Naive thymus-derived CD4-positive, alpha-beta T cell (primary cell): ENCODE data around the gene REC114. TPM values are rescaled to one million over a fixed set of nuclear protein-coding genes. Genes with fewer than 3 reads are reported as not detected.

Experiments used
- ATAC-seq: fragments of 150-1000 bp; cut with Tn5 transposase; 2 replicates; pipeline ENCODE4 v1.10.0; 2021; ENCODE audit warnings: mild to moderate bottlenecking, moderate library complexity
- CTCF ChIA-PET: fragments of 350-600 bp; sonication (Branson Sonifier 250); formaldehyde crosslinking; loops from one replicate; lab custom pipeline; 2021; ENCODE audit warnings: antibody characterized with exemption; lab: Charles Lee
- POLR2A ChIA-PET: fragments of 350-600 bp; sonication (Branson Sonifier 250); formaldehyde crosslinking; loops from one replicate; lab custom pipeline; 2021; ENCODE audit warnings: antibody characterized with exemption, inconsistent platforms; lab: Charles Lee
- DNase-seq, 9 donors: peaks; one replicate each; pipeline versions ENCODE4 v3.0.0 to v3.0.0-alpha.2; 2020 to 2022; ENCODE audit warnings: mixed read lengths in 1 of 9
- H3K27ac ChIP-seq: one replicate; pipeline ENCODE4 v1.7.0; 2013; ENCODE audit warnings: mild to moderate bottlenecking, low read depth, low read length, moderate library complexity
- H3K27me3 ChIP-seq, 2 donors: one replicate each; pipeline ENCODE4 v1.7.0; 2013; ENCODE audit warnings: low read length in 2 of 2, mild to moderate bottlenecking in 2 of 2, moderate library complexity in 2 of 2; ENCODE audit not compliant: control insufficient read depth in 2 of 2, insufficient read depth in 2 of 2
- H3K36me3 ChIP-seq, 3 experiments: 1 replicate in 2 of 3; 2 replicates in 1 of 3; pipeline ENCODE4 v1.7.0; 2013; ENCODE audit warnings: low read length in 3 of 3, mild to moderate bottlenecking in 3 of 3, moderate library complexity in 1 of 3; ENCODE audit not compliant: insufficient read depth in 3 of 3, control insufficient read depth in 2 of 3
- H3K4me1 ChIP-seq, 2 donors: one replicate each; pipeline ENCODE4 v1.7.0; 2013; ENCODE audit warnings: low read length in 2 of 2, mild to moderate bottlenecking in 2 of 2, moderate library complexity in 1 of 2; ENCODE audit not compliant: control insufficient read depth in 2 of 2, insufficient read depth in 2 of 2
- H3K4me3 ChIP-seq: 2 replicates; pipeline ENCODE4 v1.7.0; 2013; ENCODE audit warnings: mild to moderate bottlenecking, low read length
- H3K9me3 ChIP-seq, 3 experiments: 1 replicate in 2 of 3; 2 replicates in 1 of 3; pipeline ENCODE4 v1.7.0; 2013; ENCODE audit warnings: low read length in 3 of 3; ENCODE audit not compliant: control insufficient read depth in 2 of 3
- H3K27ac Mint-ChIP-seq, 9 donors: one replicate each; pipeline ENCODE4 v1.8.0; 2020 to 2022; ENCODE audit warnings: mixed read lengths in 9 of 9, mild to moderate bottlenecking in 8 of 9, moderate library complexity in 5 of 9, inconsistent platforms in 2 of 9
- H3K27me3 Mint-ChIP-seq, 5 donors: one replicate each; pipeline ENCODE4 v1.8.0; 2021 to 2022; ENCODE audit warnings: mixed read lengths in 5 of 5, mild to moderate bottlenecking in 1 of 5
- H3K36me3 Mint-ChIP-seq, 5 donors: one replicate each; pipeline ENCODE4 v1.8.0; 2020 to 2022; ENCODE audit warnings: mixed read lengths in 5 of 5, mild to moderate bottlenecking in 3 of 5, inconsistent platforms in 1 of 5
- H3K4me1 Mint-ChIP-seq, 7 donors: one replicate each; pipeline ENCODE4 v1.8.0; 2020 to 2022; ENCODE audit warnings: mixed read lengths in 7 of 7, mild to moderate bottlenecking in 3 of 7, inconsistent platforms in 1 of 7
- H3K4me3 Mint-ChIP-seq, 10 donors: one replicate each; pipeline ENCODE4 v1.8.0; 2020 to 2022; ENCODE audit warnings: mild to moderate bottlenecking in 10 of 10, mixed read lengths in 10 of 10, moderate library complexity in 6 of 10, inconsistent platforms in 2 of 10
- H3K9me3 Mint-ChIP-seq, 11 donors: one replicate each; pipeline ENCODE4 v1.8.0; 2020 to 2022; ENCODE audit warnings: mixed read lengths in 11 of 11, mild to moderate bottlenecking in 4 of 11, inconsistent platforms in 1 of 11, moderate library complexity in 1 of 11
- intact Hi-C, 2 donors: fragments of 100-400 bp; cut with micrococcal nuclease; formaldehyde crosslinking; loops; one replicate each; pipeline ENCODE4 v1.15.1; 2023
- polyA plus RNA-seq, 2 donors: library from polyadenylated mRNA; unstranded; fragments of 300-500 nt; fragmentation: Illumina TruSeq; gene quantifications; one replicate each; pipeline ENCODE4 v1.2.3, GENCODE V29; 2021
- total RNA-seq, 6 experiments: library from RNA in 5 of 6; stranded (reverse) in 5 of 6; gene quantifications; 1 replicate in 5 of 6; 2 replicates in 1 of 6; pipeline ENCODE4 v1.2.3 and lab custom pipeline; 2021 to 2026

REC114 gene
- total and polyA plus RNA-seq, 7 experiments from 2014 or later, result not detected

DNA sequence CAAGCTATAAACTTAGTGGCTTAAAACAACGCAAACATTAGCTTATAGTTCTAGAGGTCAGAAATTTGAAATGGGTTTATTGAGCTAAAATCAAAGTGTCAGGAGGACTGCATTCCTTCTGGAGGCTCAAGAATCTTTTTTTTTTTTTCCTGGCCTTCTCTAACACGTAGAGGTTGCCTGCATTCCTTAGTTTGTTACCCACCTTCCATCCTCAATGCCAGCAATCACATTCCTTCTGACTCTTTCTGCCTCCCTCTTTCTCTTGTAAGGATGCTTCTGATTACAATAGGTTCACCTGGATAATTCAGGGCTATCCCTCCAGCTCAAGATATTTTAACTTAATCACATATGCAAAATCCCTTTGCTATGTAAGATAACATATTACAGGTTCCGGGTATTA is 24.8 kb downstream of the REC114 start:
- no peaks in the 10 kb centered on the region for H3K27me3 ChIP-seq
- ATAC-seq (no peak), DNase-seq (no peak)
- H3K27ac ChIP-seq, result no peak overlapping the region
- H3K4me1 Mint-ChIP-seq, result no peaks in the 10 kb centered on the region
- CTCF ChIA-PET, result no interaction called here
- POLR2A ChIA-PET, result interaction anchor here (0.5 to 0.6 kb wide), 2 partner anchors 8 to 11 kb away, joined by 3 read pairs; no protein-coding TSS in a partner anchor
- H3K36me3 Mint-ChIP-seq, result no peaks in the 10 kb centered on the region
- peaks cover 0 to 5% (median 0%) of the 10 kb centered on the region in 11 donors for H3K9me3 Mint-ChIP-seq
- H3K4me3 ChIP-seq, result no peak overlapping the region
- no peaks in the 10 kb centered on the region for H3K9me3 ChIP-seq
- H3K4me3 Mint-ChIP-seq, result no peak overlapping the region
- peaks cover 30 to 53% (median 38%) of the 10 kb centered on the region in 5 donors for H3K27me3 Mint-ChIP-seq
- H3K27ac Mint-ChIP-seq, result no peak overlapping the region
- no peaks in the 10 kb centered on the region for H3K36me3 ChIP-seq
- H3K4me1 ChIP-seq, result no peaks in the 10 kb centered on the region
- intact Hi-C loops, result no loop called here

GRCh38 chr15:73474785-73475184 is 31.8 kb downstream of the REC114 start:
- Histone ChIP-seq H3K27me3 (no peaks in the 10 kb centered on the region), H3K27ac (no peak overlapping the region), H3K9me3 (no peaks in the 10 kb centered on the region), H3K36me3 (no peaks in the 10 kb centered on the region), H3K4me1 (no peaks in the 10 kb centered on the region), H3K4me3 (no peak overlapping the region)
- ChIA-PET CTCF (no interaction called here), POLR2A (no interaction called here)
- intact Hi-C loops, result no loop called here
- peaks cover 27 to 53% (median 45%) of the 10 kb centered on the region in 5 donors for H3K27me3 Mint-ChIP-seq
- no peak overlapping the region for H3K4me3 Mint-ChIP-seq
- H3K36me3 Mint-ChIP-seq, result peaks cover 0 to 5% (median 0%) of the 10 kb centered on the region in 5 donors
- ATAC-seq (no peak), DNase-seq (no peak)
- no peak overlapping the region for H3K27ac Mint-ChIP-seq
- H3K4me1 Mint-ChIP-seq, result no peaks in the 10 kb centered on the region
- peaks cover 0 to 4% (median 0%) of the 10 kb centered on the region in 11 donors for H3K9me3 Mint-ChIP-seq

DNA sequence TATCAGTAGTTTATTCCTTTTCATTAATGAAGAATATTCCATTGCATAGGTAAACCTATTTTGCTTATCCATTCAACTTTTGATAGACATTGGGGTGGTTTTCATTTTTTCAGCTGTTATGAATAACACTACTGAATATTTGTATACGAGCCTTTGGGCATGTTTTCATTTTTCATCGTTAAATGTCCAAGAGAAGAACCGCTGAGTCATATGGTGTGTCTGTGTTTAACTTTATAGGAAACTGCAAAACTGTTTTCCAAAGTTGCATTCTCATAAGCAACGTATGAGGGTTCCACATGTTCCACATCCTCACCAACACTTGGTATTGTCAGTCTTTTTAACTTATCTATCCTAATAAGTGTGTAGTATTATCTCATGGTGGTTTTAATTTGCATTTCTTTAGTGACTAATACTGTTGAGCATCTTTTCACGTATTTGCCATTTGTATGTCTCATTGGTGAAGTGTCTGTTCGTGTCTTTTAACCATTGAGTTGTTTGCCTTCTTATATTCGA is 33.8 kb downstream of the REC114 start:
- CTCF ChIA-PET, result no interaction called here
- H3K27me3 Mint-ChIP-seq, result peaks cover 13 to 43% (median 34%) of the 10 kb centered on the region in 5 donors
- Histone ChIP-seq H3K27me3 (no peaks in the 10 kb centered on the region), H3K4me1 (no peaks in the 10 kb centered on the region), H3K9me3 (no peaks in the 10 kb centered on the region), H3K4me3 (no peak overlapping the region), H3K36me3 (no peaks in the 10 kb centered on the region), H3K27ac (no peak overlapping the region)
- DNase-seq (no peak), ATAC-seq (no peak)
- intact Hi-C loops, result no loop called here
- peaks cover 0 to 4% (median 0%) of the 10 kb centered on the region in 11 donors for H3K9me3 Mint-ChIP-seq
- no peak overlapping the region for H3K4me3 Mint-ChIP-seq
- peaks cover 0 to 5% (median 0%) of the 10 kb centered on the region in 5 donors for H3K36me3 Mint-ChIP-seq
- POLR2A ChIA-PET, result no interaction called here
- H3K27ac Mint-ChIP-seq, result no peak overlapping the region
- H3K4me1 Mint-ChIP-seq, result peaks cover 0 to under 1% (median 0%) of the 10 kb centered on the region in 7 donors

- intact Hi-C loops, result no loop called here
- CTCF ChIA-PET, result no interaction called here
- POLR2A ChIA-PET, result no interaction called here
- peaks cover 0 to 6% (median 0%) of the 10 kb centered on the region in 7 donors for H3K4me1 Mint-ChIP-seq
- H3K27ac Mint-ChIP-seq, result no peak overlapping the region
- peaks cover 0 to 15% (median 5%) of the 10 kb centered on the region in 11 donors for H3K9me3 Mint-ChIP-seq
- H3K36me3 Mint-ChIP-seq, result peaks cover 0 to 11% (median 0%) of the 10 kb centered on the region in 5 donors
- H3K9me3 ChIP-seq, result no peaks in the 10 kb centered on the region
- H3K4me1 ChIP-seq, result no peaks in the 10 kb centered on the region
- H3K27me3 ChIP-seq, result no peaks in the 10 kb centered on the region
- H3K27me3 Mint-ChIP-seq, result peaks cover 17 to 31% (median 26%) of the 10 kb centered on the region in 5 donors
- ATAC-seq, result no peak
- H3K27ac ChIP-seq, result no peak overlapping the region
- DNase-seq, result no peak
- no peaks in the 10 kb centered on the region for H3K36me3 ChIP-seq
- no peak overlapping the region for H3K4me3 ChIP-seq
- H3K4me3 Mint-ChIP-seq, result no peak overlapping the region
Observed at GRCh38 chr15:73480050-73480449, 37.1 kb downstream of the REC114 start.

GRCh38 chr15:73482166-73482565 is 39.2 kb downstream of the REC114 start:
- H3K4me1 ChIP-seq, result no peaks in the 10 kb centered on the region
- H3K36me3 Mint-ChIP-seq, result peaks cover 0 to 11% (median 0%) of the 10 kb centered on the region in 5 donors
- no peaks in the 10 kb centered on the region for H3K9me3 ChIP-seq
- ChIA-PET POLR2A (no interaction called here), CTCF (no interaction called here)
- intact Hi-C loops, result no loop called here
- H3K27me3 ChIP-seq, result no peaks in the 10 kb centered on the region
- peaks cover 0 to 13% (median 5%) of the 10 kb centered on the region in 11 donors for H3K9me3 Mint-ChIP-seq
- H3K4me1 Mint-ChIP-seq, result peaks cover 0 to 9% (median 0%) of the 10 kb centered on the region in 7 donors
- H3K4me3 ChIP-seq, result no peak overlapping the region
- H3K27ac Mint-ChIP-seq, result no peak overlapping the region
- peaks cover 13 to 31% (median 22%) of the 10 kb centered on the region in 5 donors for H3K27me3 Mint-ChIP-seq
- DNase-seq (no peak), ATAC-seq (peak; percentile 45)
- H3K4me3 Mint-ChIP-seq, result no peak overlapping the region
- H3K27ac ChIP-seq, result no peak overlapping the region
- H3K36me3 ChIP-seq, result no peaks in the 10 kb centered on the region

DNA sequence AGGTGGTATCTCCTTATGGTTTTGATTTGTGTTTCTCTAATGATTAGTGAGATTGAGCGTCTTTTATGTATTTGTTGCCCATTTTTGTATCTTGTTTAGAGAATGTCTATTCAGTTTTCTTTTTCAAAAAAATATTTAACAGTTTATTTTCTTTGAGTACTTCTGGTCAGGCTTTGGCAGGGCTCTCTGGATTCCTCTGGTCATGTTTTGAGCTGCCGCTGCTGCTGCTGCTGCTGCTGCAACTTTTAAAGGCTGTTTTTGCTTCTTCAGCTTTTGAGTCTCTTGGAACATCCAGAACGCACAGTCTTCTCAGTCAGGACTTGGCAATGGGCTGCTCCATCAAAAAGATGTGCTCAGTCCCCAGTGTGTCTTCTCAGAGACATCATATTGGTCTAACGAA is 40.1 kb downstream of the REC114 start:
- Histone ChIP-seq H3K4me3 (no peak overlapping the region), H3K4me1 (no peaks in the 10 kb centered on the region), H3K27ac (no peak overlapping the region), H3K9me3 (no peaks in the 10 kb centered on the region), H3K36me3 (no peaks in the 10 kb centered on the region), H3K27me3 (no peaks in the 10 kb centered on the region)
- Mint-ChIP-seq H3K27ac (no peak overlapping the region), H3K36me3 (peaks cover 0 to 10% (median 0%) of the 10 kb centered on the region in 5 donors), H3K4me1 (peaks cover 0 to 9% (median 0%) of the 10 kb centered on the region in 7 donors), H3K4me3 (no peak overlapping the region), H3K27me3 (peaks cover 15 to 31% (median 20%) of the 10 kb centered on the region in 5 donors), H3K9me3 (peaks cover 0 to 11% (median 5%) of the 10 kb centered on the region in 11 donors)
- no peak for ATAC-seq
- no peak for DNase-seq
- CTCF ChIA-PET, result no interaction called here
- intact Hi-C loops, result no loop called here
- POLR2A ChIA-PET, result no interaction called here

- Histone ChIP-seq H3K27ac (no peak overlapping the region), H3K4me1 (no peaks in the 10 kb centered on the region), H3K27me3 (no peaks in the 10 kb centered on the region), H3K4me3 (no peak overlapping the region), H3K36me3 (no peaks in the 10 kb centered on the region), H3K9me3 (no peaks in the 10 kb centered on the region)
- peaks cover 0 to 6% (median 0%) of the 10 kb centered on the region in 5 donors for H3K36me3 Mint-ChIP-seq
- DNase-seq (no peak), ATAC-seq (no peak)
- peaks cover 10 to 27% (median 10%) of the 10 kb centered on the region in 5 donors for H3K27me3 Mint-ChIP-seq
- peaks cover 0 to 9% (median 0%) of the 10 kb centered on the region in 7 donors for H3K4me1 Mint-ChIP-seq
- peaks cover 0 to 11% (median 5%) of the 10 kb centered on the region in 11 donors for H3K9me3 Mint-ChIP-seq
- ChIA-PET CTCF (no interaction called here), POLR2A (interaction anchor here (0.6 kb wide), 1 partner anchor 40 kb away, joined by 5 read pairs; no protein-coding TSS in a partner anchor)
- no peak overlapping the region for H3K27ac Mint-ChIP-seq
- intact Hi-C loops, result no loop called here
- no peak overlapping the region for H3K4me3 Mint-ChIP-seq
Observed at GRCh38 chr15:73485372-73485771, 42.4 kb downstream of the REC114 start.
